Measurements from ENCODE around the gene AXIN2.
A peak's percentile ranks its signal among the peaks of the same experiment; 100 is the strongest.
"Not testable (repeated sequence)": the region's sequence is repeated elsewhere in the genome, so short reads cannot be mapped to it uniquely, and the experiment has no call there.

AXIN2 gene

GRCh38 chr17:65484405-65484804 lies 77.0 kb downstream of the AXIN2 start:
- not testable (repeated sequence) for FAIRE-seq; DNase-seq (ENCODE audit: low spot score)

- DNase-seq (ENCODE audit: low spot score) (no peak), FAIRE-seq (peak; percentile 78)
These were observed 78.0 kb downstream of the AXIN2 start for GRCh38 chr17:65483438-65483837.

GRCh38 chr17:65482201-65482600 lies 79.2 kb downstream of the AXIN2 start:
- FAIRE-seq (no peak), DNase-seq (ENCODE audit: low spot score) (no peak)

- FAIRE-seq (peak; percentile 9), DNase-seq (ENCODE audit: low spot score) (no peak)
These were observed 82.2 kb downstream of the AXIN2 start for GRCh38 chr17:65479282-65479681.

Data from urothelium cell line (cell line).